ENCODE results near the gene WDR86.

- TF ChIP-seq CTCF (conservative IDR thresholded peaks at IDR 0.05; ENCODE audit: low read depth, low read length) (no peak), EZH2 (IDR thresholded peaks at IDR 0.05; ENCODE audit: borderline replicate concordance, low read depth, low read length, poor library complexity, severe bottlenecking) (no peak)
Measured at GRCh38 chr7:151431768-151432311, 22.0 kb upstream of the WDR86 start.

Measured in A673 (cell line).